ENCODE results near the gene MARS1.
A peak's percentile ranks its signal among the peaks of the same experiment; 100 is the strongest.
"Not testable (repeated sequence)": the region's sequence is repeated elsewhere in the genome, so short reads cannot be mapped to it uniquely, and the experiment has no call there.

The MARS1 gene

DNA sequence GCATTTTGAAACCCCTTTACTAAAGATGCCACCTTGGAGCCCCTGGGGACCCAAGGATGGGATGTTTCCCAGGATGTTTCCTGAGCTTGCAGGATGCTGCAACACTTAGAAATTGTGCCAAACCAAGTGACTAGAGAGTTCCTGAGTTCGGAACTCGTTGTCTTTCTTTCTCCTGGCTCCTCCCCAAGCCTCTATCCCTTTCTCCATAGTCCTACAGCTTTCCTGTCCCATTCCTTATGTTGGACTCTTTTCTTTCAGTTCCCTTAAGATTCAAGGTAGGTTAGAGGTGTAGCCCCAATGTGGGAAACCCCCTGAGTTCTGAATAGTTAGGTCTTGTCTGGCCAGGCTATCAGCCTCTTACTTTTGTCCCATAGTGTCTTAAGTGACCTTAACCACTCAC lies 60.6 kb downstream of the MARS1 start:
- DNase-seq (ENCODE audit: low read depth in 1 of 2, low spot score in 1 of 2), result no peak

- DNase-seq (ENCODE audit: low read depth in 1 of 2, low spot score in 1 of 2), result no peak
Observed at GRCh38 chr12:57549203-57549908, 61.5 kb downstream of the MARS1 start.

GRCh38 chr12:57549909-57550640 lies 62.2 kb downstream of the MARS1 start, which contains the start of gene KIF5A:
Gene KIF5A, plus strand, starts transcription at chr12:57550044. Its CDS starts 228 bp downstream, at chr12:57550272.
- peak in 1 of 2 donors; percentile 16 for DNase-seq (ENCODE audit: low read depth in 1 of 2, low spot score in 1 of 2)

GRCh38 chr12:57550641-57551549 lies 63.0 kb downstream of the MARS1 start:
- DNase-seq (ENCODE audit: low read depth in 1 of 2, low spot score in 1 of 2), result no peak

DNA sequence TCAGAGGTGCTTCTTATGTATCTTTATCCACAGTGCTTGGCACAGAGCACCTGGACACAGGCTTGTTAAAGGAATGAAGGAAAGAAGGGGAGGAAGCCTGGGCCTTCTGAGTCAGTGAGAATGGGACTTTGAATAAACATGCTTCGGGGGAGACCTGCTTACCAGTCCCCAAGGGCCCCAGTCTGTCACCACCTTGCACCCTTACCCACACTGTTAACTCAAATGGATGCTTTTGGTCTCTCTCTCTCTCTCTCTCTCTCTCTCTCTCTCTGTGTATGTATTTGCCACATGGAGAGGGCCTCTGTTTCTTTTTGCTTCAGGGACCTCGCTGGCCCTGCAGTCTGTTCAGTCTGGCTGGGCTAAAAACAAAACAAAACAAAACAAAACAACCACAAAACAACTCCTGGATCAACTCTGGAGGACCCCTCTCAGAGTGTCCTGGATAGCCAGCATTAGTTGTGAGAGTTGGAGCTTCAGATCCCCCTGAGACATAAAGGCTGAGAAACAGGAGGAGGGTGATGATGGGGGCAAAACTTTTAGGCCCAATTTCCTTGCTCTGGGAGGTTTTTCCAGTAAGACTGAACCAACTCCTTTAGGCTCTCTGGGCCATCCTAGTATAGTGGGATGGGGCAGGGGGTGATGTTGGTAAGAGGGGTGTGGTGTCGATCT lies 63.9 kb downstream of the MARS1 start:
- DNase-seq (ENCODE audit: low read depth in 1 of 2, low spot score in 1 of 2), result no peak

DNA sequence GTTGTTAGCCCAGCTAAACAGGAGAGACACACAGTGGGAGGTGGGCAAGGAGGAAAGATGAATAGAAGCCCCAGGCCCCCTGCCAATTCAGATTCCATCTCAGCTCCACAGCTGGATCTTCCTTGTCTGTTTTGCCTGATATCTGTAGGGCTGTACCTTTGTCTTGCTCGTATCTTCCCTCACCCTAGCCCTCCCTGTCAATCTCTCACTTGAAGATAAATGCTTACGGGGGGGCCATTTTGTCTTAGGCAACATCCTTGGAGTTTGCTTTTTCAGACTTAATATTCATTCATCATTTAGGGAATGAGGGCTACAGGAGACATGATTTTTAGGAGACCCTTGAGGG lies 64.4 kb downstream of the MARS1 start:
- no peak for DNase-seq (ENCODE audit: low read depth in 1 of 2, low spot score in 1 of 2)

DNA sequence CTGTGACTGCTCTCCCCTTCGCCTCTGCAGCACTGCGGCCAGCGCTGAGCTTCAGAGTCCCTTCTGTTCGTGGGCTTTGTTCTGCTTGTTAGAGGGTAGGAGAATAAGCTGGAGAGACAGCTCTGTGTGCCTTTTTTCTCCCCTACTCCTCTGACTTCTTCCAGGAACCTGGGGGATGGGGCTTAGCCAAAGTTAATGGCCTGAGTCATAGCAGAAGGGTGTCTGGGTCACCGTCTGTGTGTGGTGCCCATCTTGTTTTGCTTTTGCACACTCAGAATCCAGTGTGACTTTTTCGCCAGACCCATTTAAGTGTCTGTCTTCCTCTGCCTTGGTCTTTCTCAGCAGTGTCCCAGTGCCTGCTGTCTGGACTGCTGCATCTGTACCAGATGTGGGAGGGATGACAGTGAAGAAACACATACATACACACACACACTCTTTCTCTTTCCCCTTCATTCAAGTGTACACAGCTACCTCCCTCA lies 65.0 kb downstream of the MARS1 start:
- DNase-seq (ENCODE audit: low read depth in 1 of 2, low spot score in 1 of 2), result no peak

DNA sequence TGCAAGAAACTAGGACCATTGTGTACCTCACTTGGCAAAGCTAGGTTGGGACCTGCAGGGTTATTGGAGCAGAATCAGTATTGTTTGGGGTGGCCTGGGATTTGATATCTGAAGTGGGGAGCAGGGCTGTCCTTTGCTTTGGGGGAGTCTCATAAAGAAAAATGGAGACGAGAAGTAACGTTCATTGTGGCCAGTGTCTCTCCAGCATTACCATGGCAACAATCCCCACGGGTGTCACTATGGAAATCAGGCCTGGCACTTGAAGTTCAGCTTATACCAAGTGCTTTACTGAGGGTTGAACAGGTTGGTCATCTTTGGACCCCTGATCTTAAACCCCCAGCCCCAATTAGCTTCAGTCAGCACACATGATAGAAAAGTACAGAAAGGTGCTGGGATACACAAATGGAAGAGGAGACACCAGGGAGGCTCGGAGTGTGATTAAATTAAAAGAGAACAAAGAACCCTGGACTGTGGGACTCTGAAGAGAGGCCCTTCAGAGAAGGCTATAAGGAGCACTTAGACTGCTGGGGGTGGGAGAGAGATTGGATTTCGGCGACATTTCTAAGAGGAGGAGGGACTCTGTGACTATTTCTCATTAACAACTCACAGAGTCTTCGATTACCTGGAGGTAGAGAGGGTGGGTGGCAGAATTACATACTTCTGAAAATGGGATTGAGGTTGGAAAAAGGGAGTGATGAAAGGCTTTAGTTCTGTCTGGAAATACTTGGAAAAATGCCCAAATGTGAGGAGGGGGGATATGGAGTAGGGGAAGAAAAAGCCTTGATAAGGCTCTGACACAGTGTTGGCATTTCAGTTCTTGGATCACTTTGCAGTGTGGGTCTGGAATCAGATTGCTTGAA lies 65.7 kb downstream of the MARS1 start:
- DNase-seq (ENCODE audit: low read depth in 1 of 2, low spot score in 1 of 2), result no peak

GRCh38 chr12:57554453-57554852 lies 66.6 kb downstream of the MARS1 start:
- DNase-seq (ENCODE audit: low read depth in 1 of 2, low spot score in 1 of 2), result no peak

DNA sequence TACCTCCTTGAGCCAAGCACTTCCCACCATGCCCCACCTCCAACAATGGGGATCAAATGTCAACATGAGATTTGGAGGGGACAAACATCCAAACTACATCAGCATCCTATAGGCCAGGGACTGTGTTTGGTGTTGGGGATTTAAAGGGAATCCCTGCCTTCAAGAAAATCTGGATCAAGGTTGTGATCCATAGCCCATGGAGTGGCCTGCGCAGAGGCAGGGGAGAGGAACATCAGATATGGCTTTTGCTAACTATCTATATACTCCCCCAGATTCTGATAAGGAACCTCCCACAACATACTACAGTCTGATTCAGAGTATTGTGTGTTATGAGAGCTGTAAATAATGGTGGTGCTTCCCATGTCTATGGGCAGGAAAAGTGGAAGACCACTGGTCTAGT lies 67.0 kb downstream of the MARS1 start:
- DNase-seq (ENCODE audit: low read depth in 1 of 2, low spot score in 1 of 2), result no peak

GRCh38 chr12:57558864-57559263 lies 71.0 kb downstream of the MARS1 start:
- DNase-seq (ENCODE audit: low read depth in 1 of 2, low spot score in 1 of 2), result no peak

- no peak for DNase-seq (ENCODE audit: low read depth in 1 of 2, low spot score in 1 of 2)
Observed at GRCh38 chr12:57560516-57560915, 72.6 kb downstream of the MARS1 start.

GRCh38 chr12:57561117-57561516 lies 73.2 kb downstream of the MARS1 start:
- DNase-seq (ENCODE audit: low read depth in 1 of 2, low spot score in 1 of 2), result not testable (repeated sequence)

DNA sequence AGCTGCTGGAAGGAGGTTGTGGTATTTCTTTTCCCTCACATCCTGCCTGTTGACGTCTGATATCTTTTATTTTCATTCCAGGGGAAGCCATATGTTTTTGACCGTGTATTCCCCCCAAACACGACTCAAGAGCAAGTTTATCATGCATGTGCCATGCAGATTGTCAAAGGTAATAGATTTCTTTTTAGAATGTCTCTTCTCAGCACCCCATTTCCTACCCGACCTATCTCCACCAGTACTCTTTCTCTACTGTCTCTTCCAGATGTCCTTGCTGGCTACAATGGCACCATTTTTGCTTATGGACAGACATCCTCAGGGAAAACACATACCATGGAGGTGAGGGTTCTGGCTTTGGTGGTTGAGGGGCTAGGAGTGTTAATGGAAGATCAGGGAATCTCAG lies 75.5 kb downstream of the MARS1 start:
- DNase-seq (ENCODE audit: low read depth in 1 of 2, low spot score in 1 of 2), result no peak

DNA sequence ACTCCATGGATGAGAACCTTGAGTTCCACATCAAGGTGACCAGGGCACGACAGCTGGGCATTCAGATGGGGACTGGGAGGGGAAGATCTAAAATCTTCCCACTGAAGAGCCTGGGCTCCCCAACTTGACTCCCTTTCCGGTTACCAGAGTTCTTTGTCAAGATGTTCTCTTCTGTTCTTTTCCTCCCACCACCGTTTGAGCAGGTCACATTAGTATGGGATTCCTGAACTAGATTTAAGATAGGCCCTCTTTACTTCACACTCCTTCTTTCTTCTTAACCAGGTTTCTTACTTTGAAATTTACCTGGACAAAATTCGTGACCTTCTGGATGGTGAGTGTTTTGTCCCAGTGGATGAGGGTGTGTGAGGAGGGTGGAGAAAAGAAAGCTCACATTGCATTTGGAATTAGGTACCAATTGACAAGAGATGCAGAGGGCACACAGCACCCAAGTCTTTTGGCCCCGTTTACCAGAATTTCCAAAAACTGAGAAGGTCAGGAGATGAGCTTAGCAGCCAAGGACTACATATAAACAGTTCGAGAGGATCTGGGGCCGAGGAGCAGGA lies 76.4 kb downstream of the MARS1 start:
- no peak for DNase-seq (ENCODE audit: low read depth in 1 of 2, low spot score in 1 of 2)
